Neural progenitor cell (in vitro differentiated cells): Measurements from ENCODE around the gene TPSD1. TPM values are rescaled to one million over a fixed set of nuclear protein-coding genes. Genes with fewer than 3 reads are reported as not detected.

Experiments used
- DNase-seq: peaks from one replicate; pipeline ENCODE4 v3.0.0-alpha.2; 2016; ENCODE audit warnings: low spot score
- H2AFZ ChIP-seq: fragments of 200-600 bp; sonication (generic); replicated peaks from 2 replicates; pipeline ENCODE4 v1.6.1; 2016; ENCODE audit warnings: antibody characterized with exemption
- H3F3A ChIP-seq: fragments of 200-600 bp; sonication (generic); 2 replicates; pipeline ENCODE4 v1.6.1; 2016; ENCODE audit warnings: antibody characterized with exemption, low read depth
- H3K27ac ChIP-seq: fragments of 200-600 bp; sonication (generic); 2 replicates; pipeline ENCODE4 v1.5.1; 2016; ENCODE audit warnings: mild to moderate bottlenecking
- H3K27me3 ChIP-seq: fragments of 200-600 bp; sonication (generic); 2 replicates; pipeline ENCODE4 v1.6.1; 2016; ENCODE audit warnings: mild to moderate bottlenecking, moderate library complexity
- H3K36me3 ChIP-seq: fragments of 200-600 bp; sonication (generic); 2 replicates; pipeline ENCODE4 v1.5.1; 2016
- H3K4me1 ChIP-seq: fragments of 200-600 bp; sonication (generic); 2 replicates; pipeline ENCODE4 v1.6.1; 2016; ENCODE audit warnings: mixed run types
- H3K4me2 ChIP-seq: fragments of 200-600 bp; sonication (generic); 2 replicates; pipeline ENCODE4 v1.6.1; 2016
- H3K4me3 ChIP-seq: fragments of 200-600 bp; sonication (generic); 2 replicates; pipeline ENCODE4 v1.5.1; 2016
- H3K79me2 ChIP-seq: fragments of 200-600 bp; sonication (generic); 2 replicates; pipeline ENCODE4 v1.6.1; 2016; ENCODE audit warnings: low read depth
- H3K9ac ChIP-seq: fragments of 200-600 bp; sonication (generic); 2 replicates; pipeline ENCODE4 v1.6.1; 2016
- H3K9me3 ChIP-seq: fragments of 200-600 bp; sonication (generic); 2 replicates; pipeline ENCODE4 v1.5.1; 2016; ENCODE audit warnings: low read depth
- H4K20me1 ChIP-seq: fragments of 200-600 bp; sonication (generic); 2 replicates; pipeline ENCODE4 v1.6.1; 2016; ENCODE audit warnings: low read depth
- H3K27ac Mint-ChIP-seq: 3 replicates; pipeline ENCODE4 v1.8.0; 2021; ENCODE audit warnings: mixed read lengths
- H3K27me3 Mint-ChIP-seq: 2 replicates; pipeline ENCODE4 v1.8.0; 2022; ENCODE audit warnings: low read depth, mild to moderate bottlenecking, inconsistent platforms, moderate library complexity, mixed read lengths; ENCODE audit not compliant: insufficient read depth
- H3K36me3 Mint-ChIP-seq: 3 replicates; pipeline ENCODE4 v1.8.0; 2021; ENCODE audit warnings: mixed read lengths
- H3K4me1 Mint-ChIP-seq: 3 replicates; pipeline ENCODE4 v1.8.0; 2021; ENCODE audit warnings: mixed read lengths
- H3K4me3 Mint-ChIP-seq: 3 replicates; pipeline ENCODE4 v1.8.0; 2021; ENCODE audit warnings: mild to moderate bottlenecking, moderate library complexity, mixed read lengths
- H3K9me3 Mint-ChIP-seq: 3 replicates; pipeline ENCODE4 v1.8.0; 2020; ENCODE audit warnings: mixed read lengths
- EZH2 ChIP-seq: fragments of 200-600 bp; sonication (generic); IDR thresholded peaks from 2 replicates; pipeline ENCODE4 v1.6.1; 2017; ENCODE audit warnings: antibody characterized with exemption, mild to moderate bottlenecking, moderate library complexity
- EZH2phosphoT487 ChIP-seq: fragments of 200-600 bp; sonication (generic); IDR thresholded peaks from 2 replicates; pipeline ENCODE4 v1.6.1; 2017; ENCODE audit warnings: antibody characterized with exemption
- total RNA-seq: library from RNA; depleted of rRNA; stranded (reverse); fragments of >200 nt; gene quantifications from 2 replicates; pipeline ENCODE4 v1.2.3, GENCODE V29; 2015; ENCODE audit warnings: low replicate concordance
- TF ChIP-seq, protein P1 (sequence below): fragments of 200-600 bp; sonication (generic); IDR thresholded peaks from 2 replicates; pipeline ENCODE4 v1.5.1; 2017; ENCODE audit warnings: antibody characterized with exemption, mild to moderate bottlenecking

The TPSD1 gene
- total RNA-seq, 1 donor from 2014 or later: not detected

DNA sequence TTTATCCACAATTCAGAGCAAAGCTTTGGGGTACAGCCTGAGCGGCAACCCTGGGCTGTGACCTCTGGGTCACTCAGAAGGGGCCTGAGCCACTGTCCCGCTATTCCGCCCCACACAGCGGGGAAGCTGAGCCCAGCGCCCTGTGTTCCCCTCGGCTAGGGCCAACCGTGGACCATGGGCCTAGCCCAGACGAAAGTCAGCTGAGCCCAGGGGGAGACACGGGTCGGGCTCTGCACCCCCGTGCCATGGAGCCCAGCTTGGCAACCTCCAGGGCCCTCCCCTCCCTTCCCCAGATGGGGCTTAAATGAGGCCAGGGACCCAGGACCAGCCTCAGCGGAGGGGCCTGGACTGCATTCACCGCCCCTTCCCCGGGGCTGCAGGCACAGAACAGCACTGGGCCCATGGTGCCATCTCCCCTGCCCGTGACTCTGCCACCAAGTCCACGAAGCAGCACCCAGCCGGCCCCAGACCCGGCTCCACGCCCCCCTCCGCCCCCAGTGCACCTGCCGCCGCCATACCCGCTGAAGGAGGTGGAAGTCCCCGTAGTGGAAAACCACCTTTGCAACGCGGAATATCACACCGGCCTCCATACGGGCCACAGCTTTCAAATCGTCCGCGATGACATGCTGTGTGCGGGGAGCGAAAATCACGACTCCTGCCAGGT is 1.8 kb downstream of the TPSD1 start:
- TF ChIP-seq EZH2 (no peak), EZH2phosphoT487 (no peak)
- TF ChIP-seq, protein P1, sequence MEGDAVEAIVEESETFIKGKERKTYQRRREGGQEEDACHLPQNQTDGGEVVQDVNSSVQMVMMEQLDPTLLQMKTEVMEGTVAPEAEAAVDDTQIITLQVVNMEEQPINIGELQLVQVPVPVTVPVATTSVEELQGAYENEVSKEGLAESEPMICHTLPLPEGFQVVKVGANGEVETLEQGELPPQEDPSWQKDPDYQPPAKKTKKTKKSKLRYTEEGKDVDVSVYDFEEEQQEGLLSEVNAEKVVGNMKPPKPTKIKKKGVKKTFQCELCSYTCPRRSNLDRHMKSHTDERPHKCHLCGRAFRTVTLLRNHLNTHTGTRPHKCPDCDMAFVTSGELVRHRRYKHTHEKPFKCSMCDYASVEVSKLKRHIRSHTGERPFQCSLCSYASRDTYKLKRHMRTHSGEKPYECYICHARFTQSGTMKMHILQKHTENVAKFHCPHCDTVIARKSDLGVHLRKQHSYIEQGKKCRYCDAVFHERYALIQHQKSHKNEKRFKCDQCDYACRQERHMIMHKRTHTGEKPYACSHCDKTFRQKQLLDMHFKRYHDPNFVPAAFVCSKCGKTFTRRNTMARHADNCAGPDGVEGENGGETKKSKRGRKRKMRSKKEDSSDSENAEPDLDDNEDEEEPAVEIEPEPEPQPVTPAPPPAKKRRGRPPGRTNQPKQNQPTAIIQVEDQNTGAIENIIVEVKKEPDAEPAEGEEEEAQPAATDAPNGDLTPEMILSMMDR: no peak
- Histone ChIP-seq H3K4me3 (no peak overlapping the region), H3K9me3 (no peaks in the 10 kb centered on the region), H3K27ac (no peak overlapping the region), H4K20me1 (no peaks in the 10 kb centered on the region), H2AFZ (no peak overlapping the region), H3K9ac (no peak overlapping the region), H3K27me3 (peaks cover 41% of the 10 kb centered on the region), H3K36me3 (no peaks in the 10 kb centered on the region), H3F3A (no peaks in the 10 kb centered on the region), H3K4me1 (peaks cover 4% of the 10 kb centered on the region), H3K79me2 (no peaks in the 10 kb centered on the region), H3K4me2 (no peak overlapping the region)
- Mint-ChIP-seq H3K9me3 (no peaks in the 10 kb centered on the region), H3K36me3 (no peaks in the 10 kb centered on the region), H3K4me1 (peaks cover 7% of the 10 kb centered on the region), H3K27ac (no peak overlapping the region), H3K27me3 (peaks cover 23% of the 10 kb centered on the region), H3K4me3 (no peak overlapping the region)
- DNase-seq: no peak

DNA sequence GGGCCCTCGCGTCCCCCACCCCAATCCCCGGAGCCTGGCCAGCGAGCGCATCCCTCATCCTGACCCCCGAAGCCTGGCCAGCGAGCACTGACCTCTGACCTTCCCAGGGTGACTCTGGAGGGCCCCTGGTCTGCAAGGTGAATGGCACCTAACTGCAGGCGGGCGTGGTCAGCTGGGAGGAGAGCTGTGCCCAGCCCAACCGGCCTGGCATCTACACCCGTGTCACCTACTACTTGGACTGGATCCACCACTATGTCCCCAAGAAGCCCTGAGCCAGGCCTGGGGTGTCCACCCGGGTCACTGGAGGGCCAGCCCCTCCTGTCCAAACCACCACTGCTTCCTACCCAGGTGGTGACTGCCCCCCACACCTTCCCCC is 2.3 kb downstream of the TPSD1 start:
- Histone ChIP-seq H3K4me2 (no peak overlapping the region), H3K9me3 (no peaks in the 10 kb centered on the region), H3K79me2 (no peaks in the 10 kb centered on the region), H4K20me1 (no peaks in the 10 kb centered on the region), H3K4me1 (peaks cover 4% of the 10 kb centered on the region), H3K36me3 (no peaks in the 10 kb centered on the region), H3K9ac (no peak overlapping the region), H3F3A (no peaks in the 10 kb centered on the region), H3K27me3 (peaks cover 37% of the 10 kb centered on the region), H3K27ac (no peak overlapping the region), H3K4me3 (no peak overlapping the region), H2AFZ (no peak overlapping the region)
- no peak overlapping the region for H3K4me3 Mint-ChIP-seq
- H3K27me3 Mint-ChIP-seq: peaks cover 23% of the 10 kb centered on the region
- H3K9me3 Mint-ChIP-seq: no peaks in the 10 kb centered on the region
- no peaks in the 10 kb centered on the region for H3K36me3 Mint-ChIP-seq
- H3K4me1 Mint-ChIP-seq: peaks cover 7% of the 10 kb centered on the region
- DNase-seq: no peak
- no peak overlapping the region for H3K27ac Mint-ChIP-seq
- no peak for TF ChIP-seq EZH2phosphoT487
- TF ChIP-seq EZH2: no peak
- TF ChIP-seq, protein P1: no peak

DNA sequence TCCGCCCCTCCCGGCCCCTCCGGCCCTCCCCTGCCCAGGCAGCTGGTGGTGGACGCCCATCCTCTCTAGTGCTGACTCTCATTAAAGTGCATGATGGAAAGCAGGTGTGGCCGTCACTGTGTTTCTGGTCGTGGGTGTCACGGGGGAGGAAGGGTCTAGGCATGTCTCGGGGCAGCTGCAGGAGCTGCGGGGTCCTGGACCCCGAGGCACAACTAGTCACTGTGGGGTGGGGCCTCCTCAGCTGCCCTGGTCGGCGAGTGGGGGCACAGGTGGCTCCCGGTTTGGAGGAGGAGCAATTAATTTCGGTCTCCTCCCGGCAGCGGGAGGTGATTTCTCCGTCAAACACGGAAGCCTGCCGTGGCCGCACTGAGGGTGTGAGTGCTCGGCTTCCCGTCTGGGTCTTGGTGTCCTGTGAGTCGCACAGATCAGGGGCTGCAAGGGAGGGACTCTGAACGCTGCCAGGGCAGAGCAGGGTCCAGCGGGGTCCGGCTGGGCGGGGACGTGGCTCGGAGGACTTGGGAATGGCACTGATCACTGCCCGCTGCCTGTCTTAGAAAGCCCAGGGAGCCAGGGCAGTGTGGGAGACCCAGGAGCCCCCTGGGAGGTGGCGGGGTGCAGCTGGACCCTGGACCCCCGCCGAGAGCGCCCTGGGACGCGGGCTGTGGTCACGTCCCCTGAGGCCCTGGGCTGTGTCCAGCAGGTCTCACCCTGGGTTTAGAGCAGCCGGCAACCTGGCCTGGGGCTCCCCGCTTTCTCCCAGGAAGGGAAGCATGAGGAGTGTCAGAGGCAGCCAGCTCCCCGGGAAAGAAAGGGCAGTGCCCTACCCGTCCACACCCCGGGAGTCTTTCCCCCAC is 3.3 kb downstream of the TPSD1 start:
- Histone ChIP-seq H3K27me3 (peaks cover 37% of the 10 kb centered on the region), H3K4me2 (peak overlapping the region; percentile 38), H3K79me2 (no peaks in the 10 kb centered on the region), H3K9me3 (no peaks in the 10 kb centered on the region), H4K20me1 (no peaks in the 10 kb centered on the region), H3K4me1 (peaks cover 4% of the 10 kb centered on the region), H3K4me3 (peak overlapping the region; percentile 19), H3F3A (no peaks in the 10 kb centered on the region), H2AFZ (no peak overlapping the region), H3K9ac (no peak overlapping the region), H3K27ac (no peak overlapping the region), H3K36me3 (no peaks in the 10 kb centered on the region)
- DNase-seq: no peak
- peak overlapping the region; percentile 41 for H3K4me3 Mint-ChIP-seq
- H3K4me1 Mint-ChIP-seq: peaks cover 7% of the 10 kb centered on the region
- no peaks in the 10 kb centered on the region for H3K9me3 Mint-ChIP-seq
- H3K27ac Mint-ChIP-seq: no peak overlapping the region
- H3K36me3 Mint-ChIP-seq: no peaks in the 10 kb centered on the region
- TF ChIP-seq, protein P1: no peak
- TF ChIP-seq EZH2phosphoT487 (no peak), EZH2 (no peak)
- H3K27me3 Mint-ChIP-seq: peaks cover 25% of the 10 kb centered on the region
